Measurements from ENCODE around the gene ZNF227.
"Not testable (repeated sequence)": the region's sequence is repeated elsewhere in the genome, so short reads cannot be mapped to it uniquely, and the experiment has no call there.

GRCh38 chr19:44203877-44204276 is 8.5 kb upstream of the ZNF227 start:
- not testable (repeated sequence) for TF ChIP-seq EZH2 (IDR thresholded peaks at IDR 0.05; ENCODE audit: low read length, unreplicated experiment); EZH2phosphoT487 (IDR thresholded peaks at IDR 0.05; ENCODE audit: borderline replicate concordance, low read length)
- TF ChIP-seq, protein P1, sequence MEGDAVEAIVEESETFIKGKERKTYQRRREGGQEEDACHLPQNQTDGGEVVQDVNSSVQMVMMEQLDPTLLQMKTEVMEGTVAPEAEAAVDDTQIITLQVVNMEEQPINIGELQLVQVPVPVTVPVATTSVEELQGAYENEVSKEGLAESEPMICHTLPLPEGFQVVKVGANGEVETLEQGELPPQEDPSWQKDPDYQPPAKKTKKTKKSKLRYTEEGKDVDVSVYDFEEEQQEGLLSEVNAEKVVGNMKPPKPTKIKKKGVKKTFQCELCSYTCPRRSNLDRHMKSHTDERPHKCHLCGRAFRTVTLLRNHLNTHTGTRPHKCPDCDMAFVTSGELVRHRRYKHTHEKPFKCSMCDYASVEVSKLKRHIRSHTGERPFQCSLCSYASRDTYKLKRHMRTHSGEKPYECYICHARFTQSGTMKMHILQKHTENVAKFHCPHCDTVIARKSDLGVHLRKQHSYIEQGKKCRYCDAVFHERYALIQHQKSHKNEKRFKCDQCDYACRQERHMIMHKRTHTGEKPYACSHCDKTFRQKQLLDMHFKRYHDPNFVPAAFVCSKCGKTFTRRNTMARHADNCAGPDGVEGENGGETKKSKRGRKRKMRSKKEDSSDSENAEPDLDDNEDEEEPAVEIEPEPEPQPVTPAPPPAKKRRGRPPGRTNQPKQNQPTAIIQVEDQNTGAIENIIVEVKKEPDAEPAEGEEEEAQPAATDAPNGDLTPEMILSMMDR (conservative IDR thresholded peaks at IDR 0.05; ENCODE audit: low read depth, low read length), result not testable (repeated sequence)

Measured in PC-3 (cell line).